Neutrophil (primary cell): ENCODE data around the gene TSHR.

ENCODE experiments used
- H3K27ac ChIP-seq: fragments of 200-600 bp; sonication (generic); 2 replicates; pipeline ENCODE4 v1.5.1; 2016; ENCODE audit warnings: mild to moderate bottlenecking, moderate library complexity
- H3K27me3 ChIP-seq: fragments of 200-600 bp; sonication (generic); 2 replicates; pipeline ENCODE4 v1.6.0; 2016; ENCODE audit warnings: mild to moderate bottlenecking
- H3K36me3 ChIP-seq: fragments of 200-600 bp; sonication (generic); 2 replicates; pipeline ENCODE4 v1.5.1; 2017
- H3K4me1 ChIP-seq, 2 experiments: fragments of 200-600 bp in 1 of 2; sonication (generic) in 1 of 2; 1 replicate in 1 of 2; 2 replicates in 1 of 2; pipeline versions ENCODE4 v1.5.1 to v1.6.1; 2013 to 2016; ENCODE audit warnings: low read depth in 1 of 2, low read length in 1 of 2, mild to moderate bottlenecking in 1 of 2, moderate library complexity in 1 of 2; ENCODE audit not compliant: control insufficient read depth in 1 of 2, insufficient read depth in 1 of 2
- H3K4me3 ChIP-seq, 2 experiments: fragments of 200-600 bp in 1 of 2; sonication (generic) in 1 of 2; 1 replicate in 1 of 2; 2 replicates in 1 of 2; pipeline ENCODE4 v1.5.1; 2013 to 2016; ENCODE audit warnings: low read depth in 1 of 2, low read length in 1 of 2, mild to moderate bottlenecking in 1 of 2, moderate library complexity in 1 of 2
- H3K9me3 ChIP-seq: fragments of 200-600 bp; sonication (generic); 2 replicates; pipeline ENCODE4 v1.5.1; 2016
- CTCF ChIP-seq: fragments of 200-600 bp; sonication (generic); IDR thresholded peaks from 2 replicates; pipeline ENCODE4 v1.5.1; 2016; ENCODE audit warnings: antibody characterized with exemption

TSHR gene

GRCh38 chr14:80958939-80959338 is 3.5 kb downstream of the TSHR start:
- Histone ChIP-seq H3K27ac (no peak overlapping the region), H3K4me3 (no peak overlapping the region), H3K4me1 (peaks cover 11 to 14% of the 10 kb centered on the region in 2 experiments), H3K27me3 (peaks cover 12% of the 10 kb centered on the region), H3K9me3 (no peaks in the 10 kb centered on the region), H3K36me3 (no peaks in the 10 kb centered on the region)
- no peak for TF ChIP-seq CTCF

GRCh38 chr14:80959496-80959895 is 4.1 kb downstream of the TSHR start:
- H3K36me3 ChIP-seq, result no peaks in the 10 kb centered on the region
- TF ChIP-seq CTCF, result no peak
- H3K4me3 ChIP-seq, result no peak overlapping the region
- peaks cover 11 to 14% of the 10 kb centered on the region in 2 experiments for H3K4me1 ChIP-seq
- no peaks in the 10 kb centered on the region for H3K9me3 ChIP-seq
- H3K27ac ChIP-seq, result no peak overlapping the region
- H3K27me3 ChIP-seq, result peaks cover 12% of the 10 kb centered on the region

GRCh38 chr14:80965037-80965436 is 9.6 kb downstream of the TSHR start:
- Histone ChIP-seq H3K9me3 (no peaks in the 10 kb centered on the region), H3K27ac (no peak overlapping the region), H3K27me3 (no peaks in the 10 kb centered on the region), H3K4me1 (no peaks in the 10 kb centered on the region), H3K36me3 (no peaks in the 10 kb centered on the region), H3K4me3 (no peak overlapping the region)
- TF ChIP-seq CTCF, result no peak

- Histone ChIP-seq H3K36me3 (no peaks in the 10 kb centered on the region), H3K9me3 (no peaks in the 10 kb centered on the region), H3K4me1 (no peaks in the 10 kb centered on the region), H3K4me3 (no peak overlapping the region), H3K27ac (no peak overlapping the region), H3K27me3 (peaks cover 5% of the 10 kb centered on the region)
- no peak for TF ChIP-seq CTCF
Observed at GRCh38 chr14:80973931-80974641, 18.7 kb downstream of the TSHR start.

- no peak overlapping the region for H3K4me3 ChIP-seq
- no peak for TF ChIP-seq CTCF
- H3K36me3 ChIP-seq, result no peaks in the 10 kb centered on the region
- no peaks in the 10 kb centered on the region for H3K4me1 ChIP-seq
- H3K27ac ChIP-seq, result no peak overlapping the region
- no peaks in the 10 kb centered on the region for H3K9me3 ChIP-seq
- H3K27me3 ChIP-seq, result peaks cover 5% of the 10 kb centered on the region
Observed at GRCh38 chr14:80974679-80975078, 19.3 kb downstream of the TSHR start.
